GM19372 (cell line): ENCODE results near the gene TMEM45A.
"Not testable (repeated sequence)": the region's sequence is repeated elsewhere in the genome, so short reads cannot be mapped to it uniquely, and the experiment has no call there.

Experiments
- ATAC-seq: cut with Tn5 transposase; IDR thresholded peaks from one replicate; pipeline ENCODE4 v1.9.1; 2021; ENCODE audit warnings: mild to moderate bottlenecking, low read depth, moderate library complexity; ENCODE audit not compliant: unreplicated experiment

TMEM45A gene

DNA sequence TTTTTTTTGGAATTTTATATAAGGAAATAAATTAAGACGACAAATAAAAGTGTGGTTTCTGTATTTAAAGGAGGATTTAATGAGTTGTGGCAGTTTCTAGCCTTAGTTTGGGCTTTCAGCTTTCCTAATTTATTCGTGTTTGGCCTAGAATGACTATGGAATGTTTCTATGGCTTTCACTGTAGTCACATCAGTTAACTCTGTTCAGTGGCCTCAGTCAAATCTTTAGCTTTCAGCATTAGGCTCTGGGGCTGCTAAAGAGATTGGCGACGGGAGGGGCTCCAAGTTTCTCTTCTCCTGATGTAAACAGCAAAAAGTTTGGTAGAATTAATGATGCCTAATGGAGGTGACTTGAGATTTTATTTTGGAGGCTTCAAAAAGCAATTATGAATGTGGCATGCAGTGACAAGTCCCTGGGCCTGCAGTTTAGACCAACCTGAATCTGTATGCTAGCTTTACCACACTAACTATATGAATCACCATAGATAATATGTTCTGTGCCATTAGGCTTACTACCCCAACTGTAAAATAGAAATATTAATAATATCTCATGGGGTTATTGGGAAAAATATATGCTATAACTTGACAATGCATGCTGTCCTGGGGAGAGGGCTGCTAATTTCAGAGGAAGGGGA lies 69.9 kb downstream of the TMEM45A start:
- no peak for ATAC-seq

DNA sequence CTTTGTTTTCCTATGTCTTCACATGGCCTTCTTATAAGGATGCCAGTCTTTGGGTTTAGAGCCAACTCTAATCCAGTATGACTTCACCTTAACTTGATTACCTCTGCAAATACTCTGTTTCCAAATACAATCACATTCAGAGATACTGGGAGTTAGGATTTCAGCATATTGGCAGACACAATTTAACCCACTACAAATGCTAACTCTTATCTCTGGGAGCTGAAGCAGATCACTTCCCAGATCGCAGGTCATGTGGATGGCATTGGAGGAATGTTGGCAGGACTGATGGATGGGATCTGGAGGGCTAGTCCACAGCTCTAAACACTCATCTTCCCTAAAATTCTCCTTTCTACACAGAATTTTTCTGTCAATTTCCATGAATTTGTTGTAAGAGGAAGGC lies 70.8 kb downstream of the TMEM45A start:
- ATAC-seq: no peak

GRCh38 chr3:100563652-100564211 lies 71.3 kb downstream of the TMEM45A start:
- no peak for ATAC-seq

- ATAC-seq: no peak
Observed at GRCh38 chr3:100570811-100571210, 78.4 kb downstream of the TMEM45A start.

DNA sequence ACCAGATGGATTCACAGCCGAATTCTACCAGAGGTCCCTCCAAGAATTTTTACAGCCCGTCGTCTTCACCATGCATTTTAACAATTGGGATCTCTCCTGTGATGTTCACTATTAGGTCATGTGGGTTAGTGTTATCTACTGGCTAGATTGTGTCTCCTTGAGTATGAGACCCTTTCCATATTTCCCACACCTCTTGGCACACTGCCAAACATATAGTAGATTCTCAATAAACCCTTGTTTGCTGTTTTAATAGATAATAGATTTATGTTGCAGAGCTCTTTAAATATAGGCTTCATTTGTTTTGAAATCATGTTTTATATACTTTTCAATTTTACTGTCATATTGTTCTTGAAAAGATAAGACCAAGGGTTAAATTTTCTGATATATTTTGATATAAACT lies 82.1 kb downstream of the TMEM45A start:
- ATAC-seq: no peak

DNA sequence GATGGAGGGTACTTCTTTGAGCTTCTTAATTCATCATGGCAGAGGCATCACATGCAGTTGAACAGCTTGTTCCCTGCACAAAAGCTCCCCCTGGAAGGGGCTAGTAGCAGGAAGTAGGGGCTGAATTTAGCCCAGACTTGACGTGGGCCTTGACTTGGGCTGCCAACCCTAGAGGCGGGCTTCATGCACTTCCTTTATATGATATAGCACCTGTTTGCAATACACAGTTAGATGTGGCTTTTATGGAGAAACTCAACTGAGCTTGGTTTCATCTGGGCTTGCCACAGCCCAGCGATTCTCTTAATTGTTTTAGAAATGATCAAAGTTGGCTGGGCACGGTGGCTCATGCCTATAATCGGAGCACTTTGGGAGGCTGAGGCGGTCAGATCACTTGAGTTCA lies 83.3 kb downstream of the TMEM45A start:
- no peak for ATAC-seq

GRCh38 chr3:100577382-100578008 lies 85.1 kb downstream of the TMEM45A start:
- no peak for ATAC-seq

- ATAC-seq: no peak
Observed at GRCh38 chr3:100578646-100579045, 86.2 kb downstream of the TMEM45A start.

GRCh38 chr3:100580147-100580546 lies 87.7 kb downstream of the TMEM45A start:
- ATAC-seq: no peak

GRCh38 chr3:100581650-100582049 lies 89.2 kb downstream of the TMEM45A start:
- no peak for ATAC-seq

GRCh38 chr3:100582157-100582556 lies 89.7 kb downstream of the TMEM45A start:
- ATAC-seq: not testable (repeated sequence)

DNA sequence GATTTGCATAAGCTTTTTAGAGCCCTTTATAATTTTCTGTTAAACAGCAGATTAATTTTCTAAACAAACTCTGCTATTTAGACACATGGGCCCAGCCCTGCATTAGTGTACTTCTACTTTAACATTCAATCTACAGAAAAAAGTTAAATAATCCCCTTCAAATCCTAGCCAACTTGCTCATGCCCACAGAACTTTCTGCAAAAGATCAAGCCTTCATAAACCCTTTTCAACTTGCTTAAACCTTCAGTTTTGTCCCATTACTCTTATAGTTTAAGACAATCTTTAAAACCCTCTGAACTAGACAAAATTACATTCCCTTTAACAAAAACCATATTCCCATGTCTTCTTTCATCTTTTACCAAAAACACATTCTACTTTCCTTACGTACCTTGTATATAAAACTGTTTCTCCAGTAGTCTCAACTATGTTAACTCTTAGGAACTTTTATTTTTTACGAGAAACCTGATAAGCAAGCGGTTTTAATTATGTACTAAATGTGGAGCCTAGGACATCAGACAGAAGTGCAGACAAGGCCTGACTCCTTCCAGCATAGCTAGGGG lies 91.8 kb downstream of the TMEM45A start:
- ATAC-seq: no peak

- ATAC-seq: no peak
Observed at GRCh38 chr3:100586832-100587231, 94.4 kb downstream of the TMEM45A start.

DNA sequence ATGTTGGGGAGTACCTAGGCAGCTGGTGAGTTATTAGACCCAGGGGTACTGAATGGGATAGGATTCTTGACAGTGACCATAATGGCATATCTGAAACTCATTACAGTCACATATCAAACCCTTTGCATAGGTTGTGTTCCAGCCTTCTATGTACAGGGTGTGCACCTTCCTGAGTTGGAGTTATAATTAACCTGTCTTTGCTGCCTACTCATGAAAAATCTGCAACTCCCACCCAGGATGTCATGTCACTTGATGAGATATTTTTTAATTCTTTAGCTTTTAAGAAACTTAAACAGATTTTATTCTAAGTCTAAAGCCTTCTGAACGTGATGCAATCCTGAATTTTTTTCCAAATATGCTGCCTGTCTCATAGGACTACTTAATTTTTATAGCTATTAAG lies 95.8 kb downstream of the TMEM45A start:
- no peak for ATAC-seq

DNA sequence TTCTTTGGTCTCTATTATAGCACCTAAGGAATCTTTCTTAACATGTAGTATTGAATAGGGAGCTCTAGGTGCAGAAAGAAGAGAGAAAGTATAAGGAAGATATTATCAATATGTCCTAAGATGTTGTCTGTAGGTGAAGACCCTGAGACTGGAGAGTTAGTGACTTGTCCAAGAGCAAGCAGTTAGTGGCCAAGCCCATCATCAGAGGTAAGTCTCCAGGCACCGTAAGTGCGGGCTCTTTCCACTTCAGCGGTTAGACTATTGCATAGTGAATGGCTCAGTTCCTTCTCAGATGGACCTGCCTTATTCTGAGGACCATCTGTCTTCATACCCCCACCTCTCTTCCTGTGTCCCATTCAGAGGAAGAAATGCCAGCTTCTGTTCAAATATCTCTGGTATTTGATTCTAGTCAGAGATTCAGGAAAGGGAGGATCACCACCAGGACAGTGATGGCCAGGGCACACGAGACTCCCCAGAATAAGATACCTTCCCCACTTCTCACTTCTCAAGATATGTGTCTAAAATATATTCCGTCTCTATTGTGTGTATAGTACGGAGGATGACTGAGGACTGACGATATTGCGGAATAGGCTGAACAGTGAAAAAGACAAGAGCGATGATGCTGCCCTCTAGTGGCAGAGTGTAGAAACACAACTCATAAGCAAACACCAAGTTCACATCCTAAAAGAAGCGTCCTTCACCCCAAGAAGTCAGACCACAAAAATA lies 97.9 kb downstream of the TMEM45A start:
- ATAC-seq: peak; percentile 81

DNA sequence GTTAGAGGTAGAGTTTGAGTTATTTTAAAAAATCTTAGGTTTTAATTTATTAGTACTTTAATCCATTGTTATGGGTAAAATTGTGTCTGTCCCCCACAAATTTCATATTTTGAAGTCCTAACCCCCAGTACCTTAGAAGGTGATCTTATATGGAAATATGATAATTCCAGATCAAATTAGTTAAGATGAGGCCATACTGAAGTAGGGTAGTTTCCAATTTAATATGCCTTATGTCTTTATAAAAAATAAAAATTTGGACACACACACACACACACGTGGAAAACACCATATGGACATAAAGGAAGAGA lies 98.4 kb downstream of the TMEM45A start:
- ATAC-seq: no peak

DNA sequence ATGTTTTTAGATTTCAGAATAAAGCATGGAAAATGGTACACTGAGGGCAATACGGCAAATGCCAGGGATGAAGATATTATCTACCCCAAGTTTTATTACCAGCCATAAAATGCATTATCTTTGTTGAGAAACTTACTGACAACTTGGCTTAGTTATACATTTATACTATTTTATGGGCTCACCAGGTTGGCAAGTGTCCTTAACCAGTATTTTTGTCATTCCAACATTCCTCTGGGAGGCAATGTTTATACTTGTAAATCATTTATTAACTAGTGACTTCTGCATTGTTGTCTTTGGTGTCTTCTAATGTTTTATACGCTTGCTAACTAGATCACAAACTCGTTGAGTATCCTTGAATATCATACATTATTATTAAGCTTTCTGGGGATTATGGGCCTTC lies 99.0 kb downstream of the TMEM45A start:
- ATAC-seq: no peak

DNA sequence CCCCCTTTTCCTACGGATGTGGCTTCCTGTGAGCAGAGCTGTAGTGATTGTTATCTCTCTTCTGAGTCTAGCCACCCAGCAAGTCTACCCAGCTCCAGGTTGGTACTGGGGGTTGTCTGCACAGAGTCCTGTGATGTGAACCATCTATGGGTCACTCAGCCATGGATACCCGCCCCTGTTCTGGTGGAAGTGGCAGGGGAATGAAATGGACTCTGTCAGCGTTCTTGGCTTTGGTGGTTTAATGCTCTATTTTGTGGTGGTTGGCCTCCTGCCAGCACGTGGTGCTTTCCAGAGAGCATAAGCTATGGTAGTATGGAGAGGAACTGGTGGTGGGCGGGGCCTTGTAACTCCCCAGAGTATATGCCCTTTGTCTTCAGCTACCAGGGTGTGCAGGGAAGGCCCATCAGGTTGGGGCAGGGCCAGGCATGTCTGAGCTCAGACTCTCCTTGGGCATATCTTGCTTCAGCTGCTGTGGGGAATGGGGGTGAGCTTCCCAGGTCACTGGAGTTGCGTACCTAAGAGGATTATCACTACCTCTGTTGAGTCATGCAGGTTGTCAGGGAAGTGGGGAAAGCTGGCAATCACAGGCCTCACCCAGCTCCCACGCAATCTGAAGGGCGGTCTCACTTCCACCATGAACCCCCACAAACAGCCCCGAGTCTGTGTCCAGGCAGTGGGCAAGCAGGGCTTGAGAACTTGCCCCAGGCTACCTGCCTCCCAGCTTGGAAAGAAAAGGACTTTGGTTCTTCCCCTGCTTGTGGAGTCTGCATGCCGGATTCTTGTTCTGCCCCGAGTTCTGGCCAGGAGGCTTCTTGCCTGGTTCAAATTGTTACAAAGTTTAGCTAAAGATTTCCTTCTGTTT lies 108.0 kb downstream of the TMEM45A start:
- no peak for ATAC-seq

DNA sequence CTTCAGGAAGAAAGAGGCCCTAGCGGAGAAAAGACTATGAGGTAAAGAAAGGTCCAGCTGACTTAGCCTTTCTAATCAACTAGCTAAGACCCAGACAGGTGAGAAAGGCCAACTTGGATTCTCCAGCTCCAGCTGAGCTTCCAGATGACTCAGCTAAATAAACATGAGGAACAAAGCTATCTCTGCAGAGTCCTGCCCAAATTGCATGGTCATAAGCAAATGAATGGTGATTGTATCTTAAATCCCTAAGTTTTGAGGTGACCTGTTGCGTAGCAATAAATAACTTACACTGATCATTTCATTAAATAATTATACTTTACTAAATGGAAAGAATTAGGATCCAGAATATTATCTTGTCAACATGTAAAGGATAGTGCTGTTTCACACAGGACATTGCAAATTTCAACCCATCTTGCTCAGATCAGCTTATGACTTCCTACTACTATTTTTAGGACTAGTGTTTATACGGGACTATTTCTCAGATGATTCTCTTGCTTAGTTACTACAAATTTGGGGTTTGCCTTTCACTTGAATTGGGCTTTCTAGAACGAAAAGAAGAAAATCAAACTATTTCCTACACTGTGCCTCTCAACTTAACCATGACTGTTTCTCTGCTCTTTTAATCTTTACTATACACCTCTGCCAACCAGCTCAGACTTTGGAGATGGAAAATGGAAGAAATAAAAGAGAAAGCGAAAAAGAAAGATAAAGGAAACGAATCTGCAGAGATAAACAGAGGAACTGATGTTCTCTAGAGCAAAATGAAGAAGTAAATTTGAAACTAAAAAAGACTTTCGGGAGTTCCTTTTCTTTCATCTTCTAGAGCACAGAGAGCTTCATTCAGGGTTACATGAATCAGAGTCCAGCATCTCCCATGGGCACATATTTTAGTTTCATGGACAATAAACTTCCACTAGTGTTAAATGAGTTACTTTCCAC lies 110.4 kb downstream of the TMEM45A start:
- peak; percentile 40 for ATAC-seq
